Dermis microvascular lymphatic vessel endothelial cell (primary cell): ENCODE data around the gene ABHD12B. TPM values are rescaled to one million over a fixed set of nuclear protein-coding genes. Genes with fewer than 3 reads are reported as not detected.
A peak's percentile ranks its signal among the peaks of the same experiment; 100 is the strongest.

ENCODE experiments used
- DNase-seq, 2 donors: peaks; one replicate each; pipeline versions ENCODE4 v3.0.0 to v3.0.0-alpha.2; 2010; ENCODE audit warnings: low read depth in 2 of 2
- total RNA-seq: library from RNA; depleted of rRNA; stranded (reverse); fragments of >200 nt; gene quantifications from 2 replicates; pipeline ENCODE4 v1.2.1, GENCODE V29; 2014

Gene ABHD12B
- not detected in 2 replicates for total RNA-seq

DNA sequence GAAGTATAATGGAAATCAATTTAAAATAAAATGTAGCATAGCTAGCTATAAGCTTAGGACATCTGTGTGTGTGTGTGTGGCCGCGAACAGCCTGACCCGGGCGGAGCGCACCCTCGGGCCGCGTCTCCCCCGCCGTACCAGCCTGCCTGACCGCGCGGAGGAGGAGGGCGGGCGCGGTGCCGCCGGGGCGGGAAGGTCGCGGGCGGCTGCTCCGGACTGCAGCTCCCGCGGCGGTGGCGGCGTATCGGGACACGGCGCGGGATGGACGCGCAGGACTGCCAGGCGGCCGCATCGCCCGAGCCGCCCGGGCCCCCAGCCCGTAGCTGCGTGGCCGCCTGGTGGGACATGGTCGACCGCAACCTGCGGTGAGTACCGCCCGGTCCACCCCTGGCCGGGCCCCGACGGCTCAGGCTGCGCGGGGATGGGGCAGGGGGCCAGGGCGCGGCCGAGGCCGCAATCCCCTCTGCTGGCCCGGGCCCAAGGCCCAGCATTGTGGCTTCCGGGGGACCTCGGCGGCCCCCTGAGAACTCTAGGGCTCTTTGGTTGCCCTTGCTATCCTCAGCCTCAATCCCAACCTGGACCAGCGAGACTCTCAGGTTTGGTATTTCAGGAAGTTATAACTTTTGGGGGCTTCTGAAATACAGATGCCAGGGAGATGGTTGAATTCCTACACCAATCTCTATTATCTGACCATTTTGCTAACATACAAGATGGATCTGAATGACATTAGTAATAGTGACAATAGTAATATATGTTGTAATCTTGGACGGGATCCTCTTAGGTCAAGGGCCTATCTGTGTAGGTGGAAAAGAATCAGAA is at the start of gene ABHD12B:
Gene ABHD12B (plus strand): TSS at position 140 of the 819 bp plus-strand sequence. CDS start 122 bp downstream, at position 262.
- DNase-seq = peak in 1 of 2 donors; percentile 6

DNA sequence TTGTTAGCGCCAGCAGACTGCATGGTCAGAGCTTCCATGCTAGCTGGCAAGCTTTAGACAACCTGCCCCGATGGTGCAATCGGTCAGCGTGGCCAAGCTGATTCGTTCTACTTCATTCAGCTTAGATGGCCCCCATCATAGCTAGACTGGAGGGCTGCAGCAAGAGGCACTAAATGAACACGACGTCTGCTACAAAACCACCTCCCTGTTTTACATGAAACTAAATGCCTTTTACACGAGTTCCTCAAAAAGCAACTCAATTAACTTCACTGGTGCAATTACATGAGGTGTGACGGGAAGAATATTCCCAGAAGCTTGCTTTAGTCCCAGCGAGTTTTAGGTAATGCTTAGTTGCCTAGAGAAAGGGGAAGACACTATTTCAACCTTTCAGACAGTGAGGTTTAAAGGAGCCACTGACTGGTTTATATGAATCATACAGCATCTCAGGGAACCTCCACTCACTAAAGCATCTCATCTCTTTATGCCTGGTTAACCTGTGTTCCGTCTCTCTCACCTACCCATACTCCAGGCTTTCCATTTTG is 49.3 kb upstream of the ABHD12B start:
- DNase-seq = no peak

- DNase-seq = no peak
Measured at GRCh38 chr14:50823051-50823761, 48.6 kb upstream of the ABHD12B start.

- DNase-seq = no peak
Measured at GRCh38 chr14:50823762-50824636, 47.9 kb upstream of the ABHD12B start.

DNA sequence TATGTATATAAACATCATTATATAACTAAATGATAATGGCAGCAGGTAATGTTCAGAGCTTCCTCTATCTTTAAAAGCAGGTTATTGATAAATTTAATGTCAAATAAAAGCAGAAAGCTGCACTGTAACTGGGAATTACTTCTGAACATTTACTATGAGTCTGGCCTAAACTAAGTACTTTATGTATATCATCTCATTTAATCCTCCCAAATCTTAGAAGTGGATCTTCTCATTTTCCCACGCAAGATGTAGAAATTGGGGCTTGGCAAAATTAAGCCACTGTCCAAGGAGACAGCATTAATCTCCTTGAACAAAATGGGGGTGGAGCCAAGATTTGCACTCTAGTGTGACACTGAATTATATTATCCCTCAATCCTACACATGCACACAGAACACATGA is 46.5 kb upstream of the ABHD12B start:
- DNase-seq = no peak

DNA sequence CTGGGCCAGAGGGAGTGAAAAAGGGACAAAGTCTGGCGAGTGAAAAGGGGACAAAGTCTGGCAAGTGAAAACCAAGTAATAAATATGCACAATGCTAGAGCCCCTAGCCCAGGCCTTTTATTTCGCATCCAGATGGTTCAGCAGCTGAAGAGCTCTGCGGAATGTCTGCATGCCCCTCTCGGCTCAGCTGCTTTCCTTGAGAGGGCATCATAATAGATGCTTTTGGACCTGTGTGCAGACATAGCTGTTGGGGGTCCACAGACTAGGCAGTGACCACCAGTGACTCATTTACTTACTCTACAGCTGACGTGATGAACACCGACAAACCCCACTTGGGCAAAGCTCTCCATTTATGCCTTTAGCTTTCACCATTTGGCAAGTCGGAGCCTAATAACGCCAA is 45.2 kb upstream of the ABHD12B start:
- no peak for DNase-seq

DNA sequence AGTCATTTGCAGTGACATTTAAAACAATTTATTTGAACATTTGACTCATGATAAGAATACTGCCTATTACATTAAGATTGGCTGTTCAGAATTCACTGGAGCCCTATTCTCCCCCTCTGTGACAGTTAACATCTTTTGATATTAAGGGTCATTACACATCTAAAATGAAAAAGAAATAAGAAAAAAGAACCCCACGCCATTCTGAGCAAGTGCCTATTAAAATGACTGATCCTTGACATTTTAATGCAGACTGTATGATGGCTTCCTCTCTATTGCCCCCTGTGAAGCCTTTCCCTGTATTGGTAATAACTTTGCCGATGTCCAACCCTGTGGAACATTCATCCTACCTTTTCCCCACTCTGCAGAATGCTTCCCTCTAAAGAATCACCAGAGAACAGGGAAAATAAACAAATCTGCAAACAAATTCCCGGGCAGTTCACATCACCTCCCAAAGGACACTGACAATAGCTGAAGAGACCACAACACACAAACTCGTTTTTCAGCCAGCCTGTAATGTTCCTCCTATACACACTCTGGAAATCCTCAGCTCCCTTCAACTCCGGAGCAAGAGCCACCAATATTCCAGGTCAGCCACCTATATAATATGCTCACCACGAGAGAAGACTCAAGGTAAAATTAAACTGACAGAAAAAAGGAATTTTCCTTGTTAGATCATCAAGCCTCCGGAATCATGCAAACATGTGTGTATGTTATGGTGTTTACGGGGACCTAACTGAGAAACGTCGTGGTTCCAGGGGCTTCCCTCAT is 42.9 kb upstream of the ABHD12B start:
- DNase-seq = no peak

GRCh38 chr14:50829489-50830043 is 42.3 kb upstream of the ABHD12B start:
- peak in 1 of 2 donors; percentile 8 for DNase-seq

DNA sequence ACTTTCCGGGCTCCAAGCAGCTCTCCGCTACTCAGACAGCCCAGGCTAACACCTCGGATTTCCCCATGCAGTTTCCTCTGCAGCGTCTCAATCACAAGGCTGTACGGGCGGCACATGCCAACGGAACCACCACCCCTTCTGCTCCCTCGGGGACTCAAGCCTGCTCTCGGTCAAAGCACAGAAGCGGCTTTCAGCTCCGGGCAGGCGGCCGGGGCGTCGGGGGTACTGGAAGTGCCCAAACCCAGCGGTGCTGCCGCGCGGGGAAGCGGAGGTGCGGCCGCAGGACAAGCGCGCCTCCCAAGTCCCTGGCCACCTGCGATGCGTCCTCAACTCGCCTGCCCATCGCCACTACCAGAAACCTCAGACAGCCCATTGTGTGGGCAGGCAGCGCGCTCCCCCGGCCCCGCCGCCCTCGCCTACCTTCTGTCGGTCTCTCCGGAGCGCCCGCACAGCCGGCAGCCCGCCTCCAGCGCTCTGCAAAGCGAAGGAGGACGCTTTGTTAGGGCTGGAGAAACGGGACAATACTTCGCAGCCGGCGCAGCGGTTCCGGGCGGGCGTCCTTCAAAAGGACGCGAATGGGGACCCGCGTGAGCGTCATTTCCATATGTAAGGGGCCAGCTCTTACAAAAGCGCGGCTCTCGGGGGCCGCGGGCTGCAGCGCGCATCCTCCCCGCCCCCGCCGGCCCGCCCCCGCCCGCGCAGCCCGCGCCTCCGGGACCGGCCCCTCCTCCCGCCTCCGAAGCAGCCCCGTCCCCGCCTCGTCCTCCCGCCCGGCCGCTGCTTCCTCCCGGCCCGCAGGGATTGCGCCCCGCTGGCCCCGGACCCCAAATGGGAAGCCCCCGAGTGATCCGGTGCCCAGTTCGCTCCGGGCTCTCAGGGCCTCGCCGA is 41.6 kb upstream of the ABHD12B start:
- DNase-seq = peak in 1 of 2 donors; percentile 61

DNA sequence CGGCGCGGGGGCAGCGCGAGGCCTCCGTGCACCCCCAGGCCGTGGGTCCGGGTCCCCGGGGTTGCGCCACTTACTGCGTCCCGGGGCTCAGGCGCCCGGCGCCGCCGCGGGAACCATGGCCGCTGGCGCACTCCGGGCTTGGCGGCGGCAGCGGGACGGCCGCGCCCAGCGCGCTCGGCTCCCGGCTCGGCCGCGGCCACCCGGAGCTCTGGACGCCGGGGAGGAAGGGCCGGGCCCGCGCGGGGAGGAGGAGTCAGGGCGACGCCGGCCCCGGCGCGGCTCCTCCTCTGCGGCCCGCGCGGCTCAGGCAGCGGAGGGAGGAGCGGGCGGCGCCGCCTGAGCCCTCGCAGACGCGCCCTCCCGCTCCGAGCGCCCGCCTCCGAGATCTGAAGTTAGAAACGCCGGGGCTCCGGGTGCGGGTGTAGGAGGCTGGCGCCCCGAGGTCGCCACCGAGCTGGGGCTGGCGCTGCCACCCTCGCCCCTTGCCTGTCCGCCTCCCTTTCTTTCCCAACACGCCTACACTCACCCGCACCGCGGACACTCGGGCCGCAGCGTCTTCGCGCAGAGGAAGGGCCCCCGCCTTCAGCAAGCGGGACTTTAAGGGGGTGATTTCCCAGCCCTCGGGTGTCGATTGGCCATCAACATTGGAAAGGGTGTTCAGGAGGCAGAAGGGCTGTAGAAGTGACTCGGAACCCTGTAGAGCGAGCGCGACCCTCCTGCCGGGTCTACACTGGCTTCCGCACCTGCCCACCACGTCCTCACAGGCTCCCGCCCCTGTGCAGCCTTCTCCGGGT is 40.7 kb upstream of the ABHD12B start, which contains the start of gene NIN:
Gene NIN (minus strand): TSS at position 231 of the 794 bp plus-strand sequence. CDS start 9,106 bp downstream, outside the sequence.
- DNase-seq = peak; percentile 24 to 83

DNA sequence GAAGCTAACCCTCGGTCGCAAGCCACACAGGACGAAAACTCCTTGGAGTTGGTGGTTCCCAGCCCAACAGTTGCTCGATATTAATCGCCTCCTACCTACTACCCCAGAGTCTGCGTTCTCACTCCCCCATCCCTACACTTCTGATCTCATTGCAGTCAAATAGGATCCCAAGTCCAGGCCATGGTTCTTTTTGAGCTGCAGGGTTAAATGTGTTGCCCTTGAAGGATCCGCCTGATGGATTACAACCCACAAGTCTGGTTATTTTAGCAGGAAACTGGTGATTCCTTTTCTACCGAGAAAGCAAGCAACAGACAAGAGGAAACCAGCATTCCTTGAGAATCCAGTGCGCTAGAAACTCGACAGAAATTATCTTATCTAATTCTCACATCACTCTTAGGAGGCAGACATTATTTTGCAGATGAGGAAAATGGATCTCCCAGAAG is 40.1 kb upstream of the ABHD12B start:
- no peak for DNase-seq

- DNase-seq = no peak
Measured at GRCh38 chr14:50832935-50833630, 38.8 kb upstream of the ABHD12B start.

- no peak for DNase-seq
Measured at GRCh38 chr14:50834802-50835276, 37.0 kb upstream of the ABHD12B start.

GRCh38 chr14:50835280-50835679 is 36.6 kb upstream of the ABHD12B start:
- DNase-seq = peak in 1 of 2 donors; percentile 36

GRCh38 chr14:50836515-50836914 is 35.3 kb upstream of the ABHD12B start:
- DNase-seq = no peak

GRCh38 chr14:50837271-50837670 is 34.6 kb upstream of the ABHD12B start:
- DNase-seq = no peak

DNA sequence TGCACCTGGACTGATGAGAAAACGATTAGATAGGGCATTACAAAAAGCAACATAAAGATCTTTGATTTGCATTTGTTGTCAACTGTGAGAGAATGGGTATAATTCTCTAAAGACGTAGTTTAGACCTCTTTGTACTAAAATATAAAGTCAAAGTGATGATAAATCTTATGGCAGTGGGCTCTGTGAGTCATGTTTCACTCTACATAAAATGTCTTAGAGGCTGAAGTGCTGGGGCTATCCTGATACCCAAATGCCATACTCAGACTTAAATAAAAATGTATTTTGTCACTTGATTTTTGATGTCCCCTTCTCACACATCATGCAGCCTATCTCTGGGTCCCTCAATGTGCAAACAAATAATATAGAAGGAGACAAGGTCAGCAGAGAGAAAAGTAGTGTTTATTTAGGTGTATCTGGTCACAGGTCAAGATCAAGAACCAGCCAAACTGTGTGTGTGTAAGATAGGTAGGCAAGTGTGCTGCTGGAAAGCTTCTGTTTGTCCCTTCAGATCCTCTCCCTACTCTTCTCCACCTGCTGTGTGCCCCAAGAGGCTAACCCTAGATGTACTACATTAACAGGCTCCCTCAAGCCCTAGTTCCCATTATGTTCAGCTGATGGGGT is 33.9 kb upstream of the ABHD12B start:
- no peak for DNase-seq
